Right lobe of liver (tissue), 6 donors: ENCODE measurements around the gene OR10D3. TPM values are rescaled to one million over a fixed set of nuclear protein-coding genes. Genes with fewer than 3 reads are reported as not detected.

ENCODE experiments used
- ATAC-seq, 4 donors: fragments of 200-7000 bp; cut with Tn5 transposase; one replicate each; pipeline ENCODE4 v1.9.1; 2020; ENCODE audit warnings: mild to moderate bottlenecking in 4 of 4, moderate library complexity in 4 of 4
- DNase-seq, 3 donors: peaks; one replicate each; pipeline ENCODE4 v3.0.0-alpha.2; 2020
- H3K27ac ChIP-seq, 3 donors: fragments of 200-600 bp; one replicate each; pipeline ENCODE4 v1.8.0; 2022
- H3K27me3 ChIP-seq, 2 donors: fragments of 200-600 bp; one replicate each; pipeline ENCODE4 v1.8.0; 2022
- H3K36me3 ChIP-seq, 4 donors: fragments of 200-600 bp; sonication (generic) in 1 of 4; one replicate each; pipeline versions ENCODE4 v1.5.1 to v1.8.0; 2017 to 2022; ENCODE audit warnings: control low read depth in 1 of 4
- H3K4me1 ChIP-seq, 4 donors: fragments of 200-600 bp; sonication (generic) in 1 of 4; one replicate each; pipeline versions ENCODE4 v1.5.1 to v1.8.0; 2017 to 2022; ENCODE audit warnings: control low read depth in 1 of 4
- H3K4me3 ChIP-seq, 3 donors: fragments of 200-600 bp; one replicate each; pipeline ENCODE4 v1.8.0; 2022
- H3K9me3 ChIP-seq, 4 donors: fragments of 200-600 bp; sonication (generic) in 1 of 4; one replicate each; pipeline versions ENCODE4 v1.5.1 to v1.8.0; 2017 to 2022; ENCODE audit warnings: control low read depth in 1 of 4
- CTCF ChIP-seq, 4 donors: fragments of 200-600 bp in 3 of 4; fragments of 450-650 bp in 1 of 4; IDR thresholded peaks; one replicate each; pipeline versions ENCODE4 v1.5.1 to v1.8.0; 2016 to 2022; ENCODE audit warnings: antibody characterized with exemption in 4 of 4, mild to moderate bottlenecking in 2 of 4
- POLR2A ChIP-seq: fragments of 450-650 bp; IDR thresholded peaks from one replicate; pipeline ENCODE4 v1.6.1; 2017; ENCODE audit warnings: antibody characterized with exemption, mild to moderate bottlenecking
- WGBS: methylation state at CpG from one replicate; pipeline ENCODE4 v1.1.6; 2018; ENCODE audit warnings: low coverage, low lambda C conversion rate; ENCODE audit not compliant: insufficient coverage; ENCODE audit errors: missing lambda C conversion rate; 5-methylcytosine and 5-hydroxymethylcytosine counted together
- intact Hi-C, 2 donors: fragments of 100-400 bp; cut with DNase I; formaldehyde crosslinking; loops; one replicate each; pipeline versions ENCODE4 v1.11.2 to v1.14.1; 2022
- total RNA-seq, 6 experiments: library from RNA; depleted of rRNA in 2 of 6; stranded (reverse); fragments of >200 nt in 2 of 6; fragmentation: NEBNext Ultra II Directional in 3 of 6; extraction: Animal tissue kit (Norgen Biotek cat#: 25700) in 3 of 6; gene quantifications; one replicate each; pipeline versions ENCODE4 v1.1.0 to v1.2.4, GENCODE V29; 2016 to 2023
- donor health status: DM: no; HTN: yes; CAD: no.
- donor health status: DM: no; HTN: no; CAD: no.
- donor health status: DM: no; HTN: no; CAD: no.
- donor health status: DM: no; HTN: yes; CAD: no.
- donor health status: DM: no; HTN: yes; CAD: no.

OR10D3 gene
- total RNA-seq, 6 experiments from 2014 or later: not detected

- intact Hi-C loops: no loop called here
- Histone ChIP-seq H3K27ac (no peak overlapping the region), H3K36me3 (no peaks in the 10 kb centered on the region), H3K9me3 (no peaks in the 10 kb centered on the region), H3K27me3 (no peaks in the 10 kb centered on the region), H3K4me3 (no peak overlapping the region), H3K4me1 (no peaks in the 10 kb centered on the region)
- TF ChIP-seq POLR2A: no peak
- no peak for TF ChIP-seq CTCF (IDR thresholded peaks at IDR 0.05)
- no peak for DNase-seq
- ATAC-seq: no peak
- WGBS: 80% methylated on average over 4 of the region's 5 CpGs
These were observed 20.9 kb downstream of the OR10D3 start for GRCh38 chr11:124204008-124204407.

GRCh38 chr11:124207102-124207792, 24.1 kb downstream of the OR10D3 start:
- intact Hi-C loops: no loop called here
- no peak for ATAC-seq
- no peak overlapping the region for H3K27ac ChIP-seq
- TF ChIP-seq CTCF (IDR thresholded peaks at IDR 0.05): no peak
- no peak for TF ChIP-seq POLR2A
- no peaks in the 10 kb centered on the region for H3K36me3 ChIP-seq
- H3K4me3 ChIP-seq: no peak overlapping the region
- DNase-seq: no peak
- no peaks in the 10 kb centered on the region for H3K27me3 ChIP-seq
- no peaks in the 10 kb centered on the region for H3K4me1 ChIP-seq
- 50% methylated on average over 6 of the region's 6 CpGs for WGBS
- H3K9me3 ChIP-seq: no peaks in the 10 kb centered on the region

GRCh38 chr11:124209824-124210357, 26.7 kb downstream of the OR10D3 start:
- DNase-seq (no peak), ATAC-seq (peak in 1 of 4 donors; percentile 33)
- Histone ChIP-seq H3K36me3 (no peaks in the 10 kb centered on the region), H3K27me3 (no peaks in the 10 kb centered on the region), H3K4me3 (no peak overlapping the region), H3K9me3 (no peaks in the 10 kb centered on the region), H3K27ac (no peak overlapping the region), H3K4me1 (no peaks in the 10 kb centered on the region)
- WGBS: no CpG with 5 or more reads among the region's 6 CpGs
- intact Hi-C loops: no loop called here
- TF ChIP-seq CTCF (IDR thresholded peaks at IDR 0.05) (no peak), POLR2A (no peak)

- 79% methylated on average over 4 of the region's 5 CpGs for WGBS
- no peaks in the 10 kb centered on the region for H3K27me3 ChIP-seq
- DNase-seq (no peak), ATAC-seq (peak in 1 of 4 donors; percentile 33)
- no peaks in the 10 kb centered on the region for H3K4me1 ChIP-seq
- no peak overlapping the region for H3K4me3 ChIP-seq
- intact Hi-C loops: no loop called here
- H3K36me3 ChIP-seq: no peaks in the 10 kb centered on the region
- H3K9me3 ChIP-seq: no peaks in the 10 kb centered on the region
- TF ChIP-seq POLR2A (no peak), CTCF (IDR thresholded peaks at IDR 0.05) (no peak)
- no peak overlapping the region for H3K27ac ChIP-seq
These were observed 27.3 kb downstream of the OR10D3 start for GRCh38 chr11:124210421-124210820.
